DMS53 treated with DMSO at 0.1 percent for 48 hours (cell line): ENCODE data around the gene ARMC2.

ENCODE experiments used
- DNase-seq: peaks from one replicate; lab custom pipeline; 2025; ENCODE audit not compliant: unreplicated experiment; lab: John Stamatoyannopoulos, UW

The ARMC2 gene

GRCh38 chr6:109014606-109015005, 166.4 kb downstream of the ARMC2 start:
- DNase-seq: no peak

GRCh38 chr6:109015176-109015575, 167.0 kb downstream of the ARMC2 start:
- DNase-seq: no peak

GRCh38 chr6:109019911-109020310, 171.7 kb downstream of the ARMC2 start:
- no peak for DNase-seq

- DNase-seq: no peak
Observed at GRCh38 chr6:109021870-109022269, 173.6 kb downstream of the ARMC2 start.

- DNase-seq: no peak
Observed at GRCh38 chr6:109023356-109023925, 175.2 kb downstream of the ARMC2 start.
